ENCODE results near the gene SFT2D1.
"Not testable (repeated sequence)": the region's sequence is repeated elsewhere in the genome, so short reads cannot be mapped to it uniquely, and the experiment has no call there.

Gene SFT2D1

GRCh38 chr6:166362427-166362826, 20.1 kb upstream of the SFT2D1 start:
- not testable (repeated sequence) for DNase-seq

DNA sequence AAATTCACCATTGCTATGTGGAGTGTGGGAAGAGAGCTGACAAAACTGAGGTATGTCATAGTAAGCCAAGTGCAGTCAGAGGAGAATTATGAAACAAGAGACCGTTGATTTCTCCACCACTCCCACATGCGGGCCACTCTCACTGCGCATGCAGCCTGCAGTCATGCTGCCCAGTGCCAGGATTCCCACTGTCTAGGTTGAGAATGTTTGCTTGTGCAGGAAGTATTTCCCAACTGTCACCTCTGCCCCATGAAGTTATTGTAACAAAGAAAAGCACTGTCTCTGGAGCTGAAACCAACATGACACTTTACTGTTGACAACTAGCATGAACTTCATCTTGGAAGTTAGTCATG, 18.7 kb upstream of the SFT2D1 start:
- DNase-seq: no peak

GRCh38 chr6:166360243-166361076, 18.1 kb upstream of the SFT2D1 start:
- DNase-seq: no peak

DNA sequence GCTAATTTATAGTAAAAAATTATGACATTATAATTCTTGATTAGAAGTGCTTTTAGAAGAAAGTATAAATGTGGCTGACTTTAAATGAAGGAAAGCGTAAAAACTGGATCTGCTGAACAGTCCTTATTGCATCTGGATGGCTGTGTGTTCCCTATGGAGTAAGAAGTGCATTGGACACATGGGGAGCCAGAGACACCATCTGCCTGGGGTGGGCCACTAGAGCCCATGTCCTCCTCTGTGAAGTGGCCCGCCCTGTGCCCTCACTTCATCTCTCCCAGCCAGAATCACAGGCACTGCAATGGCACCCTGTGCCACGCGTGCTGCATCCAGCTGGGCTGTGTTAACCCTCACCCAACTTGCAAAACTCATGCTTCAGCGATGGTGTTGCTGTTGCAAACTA, 13.2 kb upstream of the SFT2D1 start:
- DNase-seq: no peak

- DNase-seq: no peak
Measured at GRCh38 chr6:166354965-166355364, 12.6 kb upstream of the SFT2D1 start.

DNA sequence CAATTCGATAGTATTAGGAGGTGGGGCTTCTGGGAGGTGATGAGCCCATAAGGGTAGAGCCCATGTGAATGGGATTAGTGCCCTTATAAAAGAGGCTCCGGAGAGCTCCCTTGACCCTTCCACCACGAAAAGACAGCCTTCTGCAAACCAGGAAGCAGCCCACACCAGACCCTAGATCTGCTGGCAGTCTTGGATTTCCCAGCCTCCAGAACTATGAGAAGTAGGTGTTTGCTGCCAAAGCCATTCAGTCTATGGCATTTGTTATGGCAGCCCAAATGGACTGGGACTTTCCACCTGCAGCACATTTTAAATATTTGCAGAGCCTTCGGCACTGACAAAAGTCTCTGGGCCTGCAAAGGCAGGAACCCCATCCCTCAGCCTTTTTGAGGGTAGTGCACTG, 11.8 kb upstream of the SFT2D1 start:
- no peak for DNase-seq

- no peak for DNase-seq
Measured at GRCh38 chr6:166353507-166353906, 11.2 kb upstream of the SFT2D1 start.

- no peak for DNase-seq
Measured at GRCh38 chr6:166352923-166353322, 10.6 kb upstream of the SFT2D1 start.

DNA sequence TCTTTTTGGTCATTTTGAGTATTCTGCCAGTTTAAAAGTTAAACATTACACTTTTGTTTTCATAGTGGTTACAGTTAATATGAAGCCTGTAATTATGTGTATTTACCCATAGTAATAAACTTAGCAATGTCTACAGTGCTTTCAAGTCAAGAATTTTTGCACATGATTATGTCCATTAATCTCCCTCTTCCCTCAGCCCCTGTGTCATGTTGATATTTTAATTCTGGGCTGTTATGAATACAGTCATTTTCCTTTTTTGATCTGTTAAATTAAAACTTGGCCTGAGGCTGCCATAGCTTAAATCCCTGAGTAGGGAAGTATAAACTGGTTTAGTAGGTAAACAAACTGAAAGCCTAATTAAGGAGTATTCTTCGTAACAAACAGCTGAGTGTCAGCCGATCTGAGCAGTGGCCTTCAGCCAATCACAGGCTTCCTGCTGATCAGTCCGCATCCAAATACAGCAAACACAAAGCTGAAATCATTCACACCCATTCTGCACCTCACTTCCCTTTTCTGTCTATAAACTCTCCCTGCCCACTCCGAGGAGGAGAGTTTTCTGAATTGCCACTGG, 9.5 kb upstream of the SFT2D1 start:
- no peak for DNase-seq

DNA sequence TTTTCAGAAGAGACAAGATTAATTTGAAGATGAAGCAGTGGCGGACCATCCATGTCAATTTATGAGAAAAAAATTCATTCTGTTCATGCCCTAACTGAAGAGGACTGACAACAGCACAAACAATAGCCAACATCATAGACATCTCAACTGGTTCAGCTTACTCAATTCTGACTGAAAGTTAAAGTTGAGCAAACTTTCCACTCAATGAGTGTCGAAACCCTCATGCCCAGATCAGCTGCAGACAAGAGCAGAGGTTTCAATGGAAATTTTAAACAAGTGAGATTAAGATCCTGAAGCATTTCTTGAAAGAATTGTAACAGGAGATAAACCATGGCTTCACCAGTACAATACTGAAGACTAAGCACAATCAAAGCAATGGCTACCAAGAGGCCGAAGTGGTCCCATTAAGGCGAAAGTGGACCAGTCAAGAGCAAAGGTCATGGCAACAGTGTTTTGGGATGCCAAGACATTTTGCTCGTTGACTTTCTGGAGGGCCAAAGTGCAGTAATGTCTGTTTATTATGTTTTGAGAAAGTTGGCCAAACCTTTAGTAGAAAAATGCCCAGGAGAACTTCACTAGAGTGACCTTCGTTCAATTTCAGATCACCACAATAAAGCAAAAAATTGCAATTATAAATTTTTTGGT, 6.1 kb upstream of the SFT2D1 start:
- no peak for DNase-seq

DNA sequence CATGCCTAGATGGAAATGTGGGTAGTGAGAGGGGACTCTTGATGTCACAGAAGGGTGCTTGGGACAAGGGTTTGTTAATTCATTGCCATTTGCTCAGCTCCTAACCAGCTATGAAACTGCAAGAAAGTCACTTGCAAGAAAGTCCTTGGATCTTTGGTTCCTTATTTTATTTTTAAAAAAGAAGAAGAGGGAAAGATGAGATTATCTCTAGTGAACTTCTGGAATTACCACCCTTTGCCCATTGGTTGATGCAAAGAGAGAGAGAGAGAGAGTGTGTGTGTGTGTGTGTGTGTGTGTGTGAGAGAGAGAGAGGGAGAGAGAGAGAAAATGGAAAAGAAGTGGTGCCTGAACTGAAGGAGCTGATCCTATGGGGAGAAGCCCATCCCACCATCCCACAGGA, 4.6 kb upstream of the SFT2D1 start:
- DNase-seq: no peak

- no peak for DNase-seq
Measured at GRCh38 chr6:166346449-166346848, 4.1 kb upstream of the SFT2D1 start.

- DNase-seq: not testable (repeated sequence)
Measured at GRCh38 chr6:166345672-166346071, 3.3 kb upstream of the SFT2D1 start.

DNA sequence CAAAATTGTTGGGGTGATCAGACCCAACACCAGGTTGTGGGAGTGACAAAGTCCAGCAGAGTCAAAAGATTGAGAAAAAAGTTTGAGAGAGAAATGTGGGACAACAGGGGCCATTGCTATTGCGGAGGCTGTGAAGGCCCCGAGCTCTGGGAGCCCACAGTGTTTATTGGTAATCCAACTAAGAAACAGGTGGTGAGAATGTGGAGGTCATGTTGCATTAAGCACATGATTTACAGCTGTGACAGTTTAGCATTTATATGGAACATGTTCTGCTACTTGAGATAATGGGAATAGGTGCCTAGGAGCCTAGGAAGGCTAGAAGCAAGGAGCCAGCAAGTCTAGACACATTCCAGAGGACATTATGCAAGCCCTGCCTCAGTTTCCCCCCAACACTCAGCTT, 2.6 kb upstream of the SFT2D1 start:
- DNase-seq: not testable (repeated sequence)

DNA sequence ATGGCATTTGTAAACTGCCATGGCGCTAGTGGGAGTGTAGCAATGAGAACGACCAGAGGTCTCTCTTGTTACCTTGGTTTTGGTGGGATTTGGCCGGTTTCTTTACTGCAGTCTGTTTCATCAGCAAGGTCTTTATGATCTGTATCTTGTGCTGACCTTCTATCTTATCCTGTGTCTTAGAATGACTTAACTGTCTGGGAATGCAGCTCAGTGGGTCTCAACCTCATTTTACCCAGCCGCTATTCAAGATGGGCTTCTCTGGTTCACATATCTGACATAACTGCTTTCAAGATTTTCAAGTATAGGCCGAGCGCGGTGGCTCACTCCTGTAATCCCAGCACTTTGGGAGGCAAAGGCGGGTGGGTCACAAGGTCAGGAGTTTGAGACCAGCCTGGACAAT, 1.9 kb upstream of the SFT2D1 start:
- no peak for DNase-seq

GRCh38 chr6:166343150-166343487, 774 bp upstream of the SFT2D1 start:
- no peak for DNase-seq

GRCh38 chr6:166341977-166342348, 382 bp downstream of the SFT2D1 start:
- peak; percentile 7 for DNase-seq

DNA sequence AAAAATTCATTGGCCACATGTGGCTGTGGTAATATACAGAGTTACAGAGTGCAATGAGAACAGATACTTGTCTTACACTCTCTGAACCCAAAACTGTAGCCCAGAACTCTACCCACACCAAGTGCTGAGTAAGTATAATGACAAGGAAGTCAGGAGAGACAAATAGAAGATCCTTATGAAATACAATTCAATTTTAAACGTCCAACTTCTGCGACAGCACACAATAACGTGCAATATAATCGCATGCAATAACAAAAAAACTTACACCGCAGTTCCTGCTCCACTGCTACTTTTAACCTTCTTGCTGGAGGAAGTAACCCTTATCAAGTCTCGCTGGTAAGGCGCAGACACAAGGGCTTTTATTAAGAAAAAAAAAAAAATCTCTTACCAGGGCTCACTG, 881 bp downstream of the SFT2D1 start:
- no peak for DNase-seq

GRCh38 chr6:166338854-166339253, 3.5 kb downstream of the SFT2D1 start:
- DNase-seq: no peak

- DNase-seq: no peak
Measured at GRCh38 chr6:166336847-166337246, 5.5 kb downstream of the SFT2D1 start.

GRCh38 chr6:166335378-166336302, 6.7 kb downstream of the SFT2D1 start:
- no peak for DNase-seq

GRCh38 chr6:166334878-166335277, 7.5 kb downstream of the SFT2D1 start:
- no peak for DNase-seq
